ENCODE data around the gene SLC6A13. TPM values are rescaled to one million over a fixed set of nuclear protein-coding genes. Genes with fewer than 3 reads are reported as not detected.

Gene SLC6A13
- total RNA-seq, 4 donors from 2014 or later: 0.46 to 1.2 TPM; not detected in 2

GRCh38 chr12:180445-180844 is 82.2 kb downstream of the SLC6A13 start:
- intact Hi-C loops (cut with DNase I; ENCODE audit: low total_unique reads): no loop called here
- Histone ChIP-seq H3K4me3 (no peak overlapping the region), H3K9me3 (no peaks in the 10 kb centered on the region), H3K36me3 (no peaks in the 10 kb centered on the region), H3K4me1 (no peaks in the 10 kb centered on the region), H3K27me3 (no peaks in the 10 kb centered on the region), H3K27ac (no peak overlapping the region)
- TF ChIP-seq, protein P1, sequence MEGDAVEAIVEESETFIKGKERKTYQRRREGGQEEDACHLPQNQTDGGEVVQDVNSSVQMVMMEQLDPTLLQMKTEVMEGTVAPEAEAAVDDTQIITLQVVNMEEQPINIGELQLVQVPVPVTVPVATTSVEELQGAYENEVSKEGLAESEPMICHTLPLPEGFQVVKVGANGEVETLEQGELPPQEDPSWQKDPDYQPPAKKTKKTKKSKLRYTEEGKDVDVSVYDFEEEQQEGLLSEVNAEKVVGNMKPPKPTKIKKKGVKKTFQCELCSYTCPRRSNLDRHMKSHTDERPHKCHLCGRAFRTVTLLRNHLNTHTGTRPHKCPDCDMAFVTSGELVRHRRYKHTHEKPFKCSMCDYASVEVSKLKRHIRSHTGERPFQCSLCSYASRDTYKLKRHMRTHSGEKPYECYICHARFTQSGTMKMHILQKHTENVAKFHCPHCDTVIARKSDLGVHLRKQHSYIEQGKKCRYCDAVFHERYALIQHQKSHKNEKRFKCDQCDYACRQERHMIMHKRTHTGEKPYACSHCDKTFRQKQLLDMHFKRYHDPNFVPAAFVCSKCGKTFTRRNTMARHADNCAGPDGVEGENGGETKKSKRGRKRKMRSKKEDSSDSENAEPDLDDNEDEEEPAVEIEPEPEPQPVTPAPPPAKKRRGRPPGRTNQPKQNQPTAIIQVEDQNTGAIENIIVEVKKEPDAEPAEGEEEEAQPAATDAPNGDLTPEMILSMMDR (IDR thresholded peaks at IDR 0.05): no peak
- no peak for TF ChIP-seq POLR2A (IDR thresholded peaks at IDR 0.05)
- DNase-seq: no peak

- Histone ChIP-seq H3K4me3 (no peak overlapping the region), H3K36me3 (no peaks in the 10 kb centered on the region), H3K27ac (no peak overlapping the region), H3K27me3 (no peaks in the 10 kb centered on the region), H3K9me3 (no peaks in the 10 kb centered on the region), H3K4me1 (no peaks in the 10 kb centered on the region)
- no peak for DNase-seq
- intact Hi-C loops (cut with DNase I; ENCODE audit: low total_unique reads): no loop called here
- TF ChIP-seq, protein P1 (IDR thresholded peaks at IDR 0.05): no peak
- no peak for TF ChIP-seq POLR2A (IDR thresholded peaks at IDR 0.05)
These were observed 82.8 kb downstream of the SLC6A13 start for GRCh38 chr12:179885-180284.

DNA sequence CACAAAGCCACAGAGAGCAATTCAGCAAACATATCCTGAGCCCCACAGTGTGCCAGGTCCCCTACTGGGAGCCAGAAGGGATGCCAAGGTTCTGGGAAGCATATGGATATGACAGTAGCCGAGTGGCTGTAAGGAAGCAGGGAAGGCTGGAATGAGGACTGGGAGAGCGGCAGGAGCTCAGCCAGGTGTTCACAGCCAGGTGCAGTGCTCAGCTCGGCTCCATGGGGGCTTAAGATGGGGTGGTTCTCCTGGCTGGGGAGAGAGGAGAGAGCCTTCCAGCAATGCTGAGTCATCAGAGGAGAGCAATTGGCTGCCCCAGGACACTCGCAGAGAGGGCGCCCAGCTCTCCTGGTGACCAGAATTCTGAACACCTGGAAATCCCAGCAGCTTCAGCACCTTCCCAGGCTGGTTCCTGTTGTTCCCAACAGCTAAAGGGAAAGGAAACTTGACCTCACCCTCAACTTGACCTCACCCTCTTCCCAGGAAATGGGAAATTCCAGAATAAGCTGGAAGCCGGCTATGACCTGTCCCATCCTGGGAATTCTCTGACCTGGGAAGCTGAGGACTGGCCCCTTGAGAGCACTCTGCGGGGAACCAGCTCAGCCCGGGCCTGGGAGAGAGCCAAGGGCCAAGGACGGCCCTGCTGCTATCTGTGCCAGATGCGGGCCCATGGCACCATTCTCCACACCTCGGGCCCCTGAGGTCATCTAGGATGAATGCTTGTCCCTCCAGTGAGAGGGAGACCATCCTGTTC is 83.3 kb downstream of the SLC6A13 start:
- H3K9me3 ChIP-seq: no peaks in the 10 kb centered on the region
- no peak overlapping the region for H3K4me3 ChIP-seq
- TF ChIP-seq, protein P1 (IDR thresholded peaks at IDR 0.05): no peak
- TF ChIP-seq POLR2A (IDR thresholded peaks at IDR 0.05): no peak
- no peaks in the 10 kb centered on the region for H3K27me3 ChIP-seq
- no peaks in the 10 kb centered on the region for H3K4me1 ChIP-seq
- no peak overlapping the region for H3K27ac ChIP-seq
- DNase-seq: no peak
- intact Hi-C loops (cut with DNase I; ENCODE audit: low total_unique reads): no loop called here
- no peaks in the 10 kb centered on the region for H3K36me3 ChIP-seq

GRCh38 chr12:178829-179109 is 83.9 kb downstream of the SLC6A13 start:
- H3K36me3 ChIP-seq: no peaks in the 10 kb centered on the region
- no peak overlapping the region for H3K27ac ChIP-seq
- H3K4me1 ChIP-seq: no peaks in the 10 kb centered on the region
- TF ChIP-seq, protein P1 (IDR thresholded peaks at IDR 0.05): no peak
- no peak overlapping the region for H3K4me3 ChIP-seq
- intact Hi-C loops (cut with DNase I; ENCODE audit: low total_unique reads): no loop called here
- no peaks in the 10 kb centered on the region for H3K27me3 ChIP-seq
- DNase-seq: no peak
- H3K9me3 ChIP-seq: no peaks in the 10 kb centered on the region

- no peaks in the 10 kb centered on the region for H3K4me1 ChIP-seq
- no peaks in the 10 kb centered on the region for H3K36me3 ChIP-seq
- intact Hi-C loops (cut with DNase I; ENCODE audit: low total_unique reads): no loop called here
- no peak overlapping the region for H3K27ac ChIP-seq
- no peak overlapping the region for H3K4me3 ChIP-seq
- no peak for DNase-seq
- H3K9me3 ChIP-seq: no peaks in the 10 kb centered on the region
- TF ChIP-seq POLR2A (IDR thresholded peaks at IDR 0.05): no peak
- TF ChIP-seq, protein P1 (IDR thresholded peaks at IDR 0.05): no peak
- no peaks in the 10 kb centered on the region for H3K27me3 ChIP-seq
These were observed 84.4 kb downstream of the SLC6A13 start for GRCh38 chr12:177980-178828.

All from uterus (tissue), 4 donors.